CD4-positive, CD25-positive, alpha-beta regulatory T cell (primary cell): ENCODE results near the gene CHST1. TPM values are rescaled to one million over a fixed set of nuclear protein-coding genes. Genes with fewer than 3 reads are reported as not detected.

Source experiments
- ATAC-seq, 2 donors: fragments of 150-1000 bp; cut with Tn5 transposase; one replicate each; pipeline ENCODE4 v1.10.0; 2021; ENCODE audit warnings: low read depth in 2 of 2, moderate number of reproducible peaks in 2 of 2, moderate library complexity in 1 of 2
- DNase-seq, 3 donors: peaks; one replicate each; pipeline versions ENCODE4 v3.0.0 to v3.0.0-alpha.2; 2012 to 2022; ENCODE audit warnings: mixed read lengths in 1 of 3
- H3K27ac ChIP-seq: one replicate; pipeline ENCODE4 v1.7.0; 2013; ENCODE audit warnings: mild to moderate bottlenecking, low read length; ENCODE audit not compliant: insufficient read depth, poor library complexity, severe bottlenecking
- H3K27me3 ChIP-seq: one replicate; pipeline ENCODE4 v1.7.0; 2013; ENCODE audit warnings: low read length; ENCODE audit not compliant: control insufficient read depth, insufficient read depth
- H3K36me3 ChIP-seq: one replicate; pipeline ENCODE4 v1.7.0; 2013; ENCODE audit warnings: mild to moderate bottlenecking, low read length, moderate library complexity; ENCODE audit not compliant: control insufficient read depth, insufficient read depth
- H3K4me1 ChIP-seq: 2 replicates; pipeline ENCODE4 v1.7.0; 2013; ENCODE audit warnings: mild to moderate bottlenecking, low read length; ENCODE audit not compliant: insufficient read depth, control insufficient read depth, poor library complexity, severe bottlenecking
- H3K4me3 ChIP-seq: one replicate; pipeline ENCODE4 v1.7.0; 2013; ENCODE audit warnings: low read depth, mild to moderate bottlenecking, low read length, moderate library complexity
- H3K9me3 ChIP-seq, 2 experiments: 1 replicate in 1 of 2; 2 replicates in 1 of 2; pipeline ENCODE4 v1.7.0; 2013; ENCODE audit warnings: low read length in 2 of 2, mild to moderate bottlenecking in 1 of 2, moderate library complexity in 1 of 2; ENCODE audit not compliant: control insufficient read depth in 2 of 2
- H3K27ac Mint-ChIP-seq, 3 donors: one replicate each; pipeline ENCODE4 v1.8.0; 2020 to 2022; ENCODE audit warnings: mild to moderate bottlenecking in 3 of 3, mixed read lengths in 3 of 3, moderate library complexity in 2 of 3
- H3K27me3 Mint-ChIP-seq: one replicate; pipeline ENCODE4 v1.8.0; 2022; ENCODE audit warnings: mild to moderate bottlenecking, mixed read lengths
- H3K36me3 Mint-ChIP-seq: one replicate; pipeline ENCODE4 v1.8.0; 2020; ENCODE audit warnings: mixed read lengths
- H3K4me1 Mint-ChIP-seq, 4 donors: one replicate each; pipeline ENCODE4 v1.8.0; 2020 to 2022; ENCODE audit warnings: mixed read lengths in 4 of 4, mild to moderate bottlenecking in 1 of 4
- H3K4me3 Mint-ChIP-seq, 4 donors: one replicate each; pipeline ENCODE4 v1.8.0; 2020 to 2022; ENCODE audit warnings: mild to moderate bottlenecking in 4 of 4, mixed read lengths in 4 of 4, moderate library complexity in 3 of 4
- H3K9me3 Mint-ChIP-seq, 7 donors: one replicate each; pipeline ENCODE4 v1.8.0; 2020 to 2022; ENCODE audit warnings: mixed read lengths in 7 of 7, mild to moderate bottlenecking in 3 of 7, moderate library complexity in 2 of 7
- polyA plus RNA-seq, 4 donors: library from polyadenylated mRNA; unstranded; fragments of 300-500 nt; fragmentation: Illumina TruSeq; gene quantifications; one replicate each; pipeline ENCODE4 v1.2.3, GENCODE V29; 2021
- total RNA-seq: library from RNA; stranded (reverse); gene quantifications from one replicate; pipeline ENCODE4 v1.2.3, GENCODE V29; 2022

CHST1 gene
- total and polyA plus RNA-seq, 5 donors from 2014 or later, result 0.10 to 0.47 TPM; not detected in 3

DNA sequence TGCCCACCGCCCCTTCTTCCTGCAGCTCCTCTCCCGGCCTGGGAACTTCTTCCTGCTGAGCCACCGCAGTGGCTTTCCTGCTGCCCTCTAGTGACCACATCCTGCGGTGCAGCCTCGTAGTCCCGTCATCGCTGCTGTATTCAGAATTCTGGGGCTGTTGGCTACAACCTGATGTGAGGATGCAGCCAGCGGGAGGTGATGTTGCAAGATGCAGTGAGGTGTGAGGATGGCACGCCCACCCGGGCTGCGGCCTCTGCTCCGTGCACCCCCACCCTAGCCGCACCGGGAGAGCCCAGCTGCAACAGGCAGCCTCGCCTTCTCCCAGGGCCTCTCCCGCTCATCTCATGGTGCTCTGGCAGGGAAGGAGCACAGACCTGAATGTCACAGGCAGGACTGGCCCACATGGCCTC is 10.1 kb downstream of the CHST1 start:
- no peaks in the 10 kb centered on the region for H3K27me3 ChIP-seq
- H3K27me3 Mint-ChIP-seq, result peaks cover 24% of the 10 kb centered on the region
- ATAC-seq (peak in 1 of 2 donors; percentile 47), DNase-seq (peak; percentile 19 to 41 (median 38))
- H3K27ac Mint-ChIP-seq, result no peak overlapping the region
- peaks cover 6% of the 10 kb centered on the region for H3K4me1 ChIP-seq
- no peaks in the 10 kb centered on the region for H3K9me3 Mint-ChIP-seq
- H3K27ac ChIP-seq, result no peak overlapping the region
- H3K9me3 ChIP-seq, result no peaks in the 10 kb centered on the region
- no peaks in the 10 kb centered on the region for H3K36me3 Mint-ChIP-seq
- H3K4me3 Mint-ChIP-seq, result no peak overlapping the region
- no peak overlapping the region for H3K4me3 ChIP-seq
- H3K4me1 Mint-ChIP-seq, result peaks cover 0 to 7% (median 2%) of the 10 kb centered on the region in 4 donors
- H3K36me3 ChIP-seq, result no peaks in the 10 kb centered on the region

GRCh38 chr11:45655012-45655283 is 10.5 kb downstream of the CHST1 start:
- Mint-ChIP-seq H3K4me3 (no peak overlapping the region), H3K4me1 (peaks cover 0 to 7% (median 2%) of the 10 kb centered on the region in 4 donors), H3K27me3 (peaks cover 22% of the 10 kb centered on the region), H3K27ac (no peak overlapping the region), H3K36me3 (no peaks in the 10 kb centered on the region), H3K9me3 (no peaks in the 10 kb centered on the region)
- Histone ChIP-seq H3K27ac (no peak overlapping the region), H3K36me3 (no peaks in the 10 kb centered on the region), H3K4me1 (peaks cover 6% of the 10 kb centered on the region), H3K9me3 (no peaks in the 10 kb centered on the region), H3K4me3 (no peak overlapping the region), H3K27me3 (no peaks in the 10 kb centered on the region)
- DNase-seq (no peak), ATAC-seq (no peak)

DNA sequence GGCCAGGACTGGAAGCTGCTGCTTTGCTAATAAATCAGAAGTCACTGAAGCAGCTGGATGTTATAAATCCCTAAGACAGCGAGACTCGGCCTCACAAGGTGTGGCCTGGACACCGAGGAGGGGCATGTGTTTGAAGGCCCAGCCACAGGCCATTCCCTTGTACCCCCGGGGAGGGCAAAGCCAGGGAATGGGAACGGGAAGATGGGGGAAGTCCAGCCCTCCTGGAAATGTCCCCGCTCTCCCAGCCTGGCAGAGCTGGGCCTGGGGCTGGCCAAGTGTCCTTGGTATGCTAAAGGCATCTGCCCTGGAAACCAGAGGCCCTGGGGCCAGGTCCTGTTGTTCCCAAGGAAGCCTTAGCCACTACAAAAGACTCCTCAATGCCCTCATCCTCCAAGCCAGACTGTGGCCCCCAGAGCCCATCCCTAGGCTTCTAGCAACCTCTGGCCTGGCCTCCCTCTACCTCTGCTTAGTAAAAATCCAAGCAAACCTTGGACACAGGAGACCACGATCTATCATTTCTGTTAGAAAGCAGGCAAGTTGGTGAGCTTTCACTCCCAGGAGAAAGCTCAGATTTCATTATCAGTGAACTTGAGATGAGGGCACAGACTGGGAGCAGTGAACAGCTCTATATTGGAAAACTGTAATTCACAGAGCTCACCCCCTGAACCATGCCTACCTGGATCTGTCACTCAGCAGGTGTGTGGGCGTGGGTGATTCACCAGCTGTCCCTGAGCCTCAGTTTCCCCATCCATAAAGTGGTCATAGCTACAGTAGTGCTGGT is 11.0 kb downstream of the CHST1 start:
- Mint-ChIP-seq H3K36me3 (no peaks in the 10 kb centered on the region), H3K27me3 (peaks cover 17% of the 10 kb centered on the region), H3K27ac (no peak overlapping the region), H3K4me3 (no peak overlapping the region), H3K9me3 (no peaks in the 10 kb centered on the region), H3K4me1 (peaks cover 0 to 7% (median 2%) of the 10 kb centered on the region in 4 donors)
- H3K27ac ChIP-seq, result no peak overlapping the region
- DNase-seq, result no peak
- no peaks in the 10 kb centered on the region for H3K36me3 ChIP-seq
- H3K9me3 ChIP-seq, result no peaks in the 10 kb centered on the region
- H3K4me1 ChIP-seq, result peaks cover 6% of the 10 kb centered on the region
- no peaks in the 10 kb centered on the region for H3K27me3 ChIP-seq
- H3K4me3 ChIP-seq, result no peak overlapping the region
- ATAC-seq, result no peak

- Histone ChIP-seq H3K27ac (no peak overlapping the region), H3K4me3 (no peak overlapping the region), H3K36me3 (no peaks in the 10 kb centered on the region), H3K4me1 (peaks cover 6% of the 10 kb centered on the region), H3K9me3 (no peaks in the 10 kb centered on the region), H3K27me3 (no peaks in the 10 kb centered on the region)
- Mint-ChIP-seq H3K9me3 (no peaks in the 10 kb centered on the region), H3K27ac (no peak overlapping the region), H3K36me3 (no peaks in the 10 kb centered on the region), H3K27me3 (peaks cover 17% of the 10 kb centered on the region), H3K4me3 (no peak overlapping the region), H3K4me1 (peaks cover 0 to 10% (median 2%) of the 10 kb centered on the region in 4 donors)
- DNase-seq, result no peak
- no peak for ATAC-seq
These were observed 12.1 kb downstream of the CHST1 start for GRCh38 chr11:45653277-45653676.

DNA sequence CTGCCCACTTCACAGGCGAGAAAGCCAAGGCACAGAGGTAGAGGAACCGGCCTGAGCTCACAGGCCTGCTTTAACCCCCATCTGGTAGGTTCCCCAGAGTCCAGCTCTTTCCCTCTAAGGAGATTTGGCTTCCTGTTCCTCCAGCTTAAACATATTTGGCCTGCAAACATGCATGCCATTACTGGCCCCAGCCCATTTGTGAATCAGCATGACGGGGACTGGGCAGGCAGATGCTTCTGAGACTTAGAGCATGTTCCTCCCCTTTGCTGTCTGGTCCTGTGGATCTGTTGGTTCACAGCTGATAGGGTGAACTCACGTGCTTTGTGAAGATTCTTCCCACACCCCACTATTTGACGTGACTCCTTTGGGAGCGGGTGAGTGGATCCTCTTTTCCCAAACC is 12.6 kb downstream of the CHST1 start:
- Histone ChIP-seq H3K27me3 (no peaks in the 10 kb centered on the region), H3K4me3 (no peak overlapping the region), H3K36me3 (no peaks in the 10 kb centered on the region), H3K9me3 (no peaks in the 10 kb centered on the region), H3K4me1 (peaks cover 6% of the 10 kb centered on the region), H3K27ac (no peak overlapping the region)
- no peak for DNase-seq
- H3K4me1 Mint-ChIP-seq, result peaks cover 0 to 10% (median 2%) of the 10 kb centered on the region in 4 donors
- no peak overlapping the region for H3K27ac Mint-ChIP-seq
- H3K9me3 Mint-ChIP-seq, result no peaks in the 10 kb centered on the region
- no peak for ATAC-seq
- no peak overlapping the region for H3K4me3 Mint-ChIP-seq
- H3K36me3 Mint-ChIP-seq, result no peaks in the 10 kb centered on the region
- peaks cover 17% of the 10 kb centered on the region for H3K27me3 Mint-ChIP-seq

GRCh38 chr11:45651841-45652749 is 13.3 kb downstream of the CHST1 start:
- Mint-ChIP-seq H3K9me3 (no peaks in the 10 kb centered on the region), H3K27ac (no peak overlapping the region), H3K4me1 (peaks cover 0 to 10% (median 2%) of the 10 kb centered on the region in 4 donors), H3K36me3 (no peaks in the 10 kb centered on the region), H3K27me3 (peaks cover 17% of the 10 kb centered on the region), H3K4me3 (no peak overlapping the region)
- no peak for ATAC-seq
- no peaks in the 10 kb centered on the region for H3K27me3 ChIP-seq
- H3K4me1 ChIP-seq, result peaks cover 6% of the 10 kb centered on the region
- no peak overlapping the region for H3K4me3 ChIP-seq
- no peak for DNase-seq
- no peak overlapping the region for H3K27ac ChIP-seq
- H3K36me3 ChIP-seq, result no peaks in the 10 kb centered on the region
- no peaks in the 10 kb centered on the region for H3K9me3 ChIP-seq

GRCh38 chr11:45651156-45651555 is 14.3 kb downstream of the CHST1 start:
- H3K4me3 Mint-ChIP-seq, result no peak overlapping the region
- no peaks in the 10 kb centered on the region for H3K27me3 ChIP-seq
- H3K36me3 ChIP-seq, result no peaks in the 10 kb centered on the region
- no peak overlapping the region for H3K27ac ChIP-seq
- no peaks in the 10 kb centered on the region for H3K9me3 Mint-ChIP-seq
- DNase-seq (no peak), ATAC-seq (no peak)
- no peak overlapping the region for H3K4me3 ChIP-seq
- H3K9me3 ChIP-seq, result no peaks in the 10 kb centered on the region
- H3K4me1 Mint-ChIP-seq, result peaks cover 0 to 12% (median 4%) of the 10 kb centered on the region in 4 donors
- no peaks in the 10 kb centered on the region for H3K36me3 Mint-ChIP-seq
- peaks cover 6% of the 10 kb centered on the region for H3K4me1 ChIP-seq
- H3K27me3 Mint-ChIP-seq, result peaks cover 17% of the 10 kb centered on the region
- no peak overlapping the region for H3K27ac Mint-ChIP-seq
